ENCODE measurements around the gene SLC8A1.

Gene SLC8A1

GRCh38 chr2:40451918-40452605 is at the start of gene SLC8A1:
Gene SLC8A1, minus strand, starts transcription at chr2:40452090.
- no peaks in the 10 kb centered on the region for H3K9me3 ChIP-seq (ENCODE audit: low read length)
- peak within 1 kb of the TSS; percentile 57 for H3K9ac ChIP-seq (ENCODE audit: low read length)
- H3K4me3 ChIP-seq (ENCODE audit: low read depth in 1 of 2, low read length in 2 of 2): peak within 1 kb of the TSS; percentile 66 to 88
- peak within 1 kb of the TSS; percentile 98 for H3K27ac ChIP-seq (ENCODE audit: low read depth, low read length)
- peaks cover 42% of the 10 kb centered on the region for H3K4me1 ChIP-seq (ENCODE audit: insufficient read depth, low read length)
- no peaks in the 10 kb centered on the region for H3K27me3 ChIP-seq (ENCODE audit: control insufficient read depth in 1 of 2, insufficient read depth in 2 of 2, low read length in 2 of 2)
- no peaks in the 10 kb centered on the region for H3K36me3 ChIP-seq (ENCODE audit: insufficient read depth, low read length)

GRCh38 chr2:40499437-40499836 is 47.5 kb upstream of the SLC8A1 start:
- Histone ChIP-seq H3K27me3 (ENCODE audit: control insufficient read depth in 1 of 2, insufficient read depth in 2 of 2, low read length in 2 of 2) (no peaks in the 10 kb centered on the region), H3K36me3 (ENCODE audit: insufficient read depth, low read length) (no peaks in the 10 kb centered on the region), H3K4me1 (ENCODE audit: insufficient read depth, low read length) (peaks cover 37% of the 10 kb centered on the region), H3K9me3 (ENCODE audit: low read length) (no peaks in the 10 kb centered on the region), H3K9ac (ENCODE audit: low read length) (no peak overlapping the region), H3K4me3 (ENCODE audit: low read depth in 1 of 2, low read length in 2 of 2) (no peak overlapping the region), H3K27ac (ENCODE audit: low read depth, low read length) (no peak overlapping the region)

- H3K36me3 ChIP-seq (ENCODE audit: insufficient read depth, low read length): no peaks in the 10 kb centered on the region
- no peaks in the 10 kb centered on the region for H3K9me3 ChIP-seq (ENCODE audit: low read length)
- H3K27ac ChIP-seq (ENCODE audit: low read depth, low read length): no peak overlapping the region
- peaks cover 37% of the 10 kb centered on the region for H3K4me1 ChIP-seq (ENCODE audit: insufficient read depth, low read length)
- no peaks in the 10 kb centered on the region for H3K27me3 ChIP-seq (ENCODE audit: control insufficient read depth in 1 of 2, insufficient read depth in 2 of 2, low read length in 2 of 2)
- H3K4me3 ChIP-seq (ENCODE audit: low read depth in 1 of 2, low read length in 2 of 2): no peak overlapping the region
- no peak overlapping the region for H3K9ac ChIP-seq (ENCODE audit: low read length)
Measured at GRCh38 chr2:40497251-40497859, 45.5 kb upstream of the SLC8A1 start.

GRCh38 chr2:40489678-40489960 is 37.7 kb upstream of the SLC8A1 start:
- Histone ChIP-seq H3K27ac (ENCODE audit: low read depth, low read length) (peak overlapping the region; percentile 64), H3K9ac (ENCODE audit: low read length) (peak overlapping the region; percentile 54), H3K36me3 (ENCODE audit: insufficient read depth, low read length) (no peaks in the 10 kb centered on the region), H3K4me1 (ENCODE audit: insufficient read depth, low read length) (peaks cover 16% of the 10 kb centered on the region), H3K4me3 (ENCODE audit: low read depth in 1 of 2, low read length in 2 of 2) (peak overlapping the region; percentile 38 to 63), H3K27me3 (ENCODE audit: control insufficient read depth in 1 of 2, insufficient read depth in 2 of 2, low read length in 2 of 2) (no peaks in the 10 kb centered on the region), H3K9me3 (ENCODE audit: low read length) (no peaks in the 10 kb centered on the region)

DNA sequence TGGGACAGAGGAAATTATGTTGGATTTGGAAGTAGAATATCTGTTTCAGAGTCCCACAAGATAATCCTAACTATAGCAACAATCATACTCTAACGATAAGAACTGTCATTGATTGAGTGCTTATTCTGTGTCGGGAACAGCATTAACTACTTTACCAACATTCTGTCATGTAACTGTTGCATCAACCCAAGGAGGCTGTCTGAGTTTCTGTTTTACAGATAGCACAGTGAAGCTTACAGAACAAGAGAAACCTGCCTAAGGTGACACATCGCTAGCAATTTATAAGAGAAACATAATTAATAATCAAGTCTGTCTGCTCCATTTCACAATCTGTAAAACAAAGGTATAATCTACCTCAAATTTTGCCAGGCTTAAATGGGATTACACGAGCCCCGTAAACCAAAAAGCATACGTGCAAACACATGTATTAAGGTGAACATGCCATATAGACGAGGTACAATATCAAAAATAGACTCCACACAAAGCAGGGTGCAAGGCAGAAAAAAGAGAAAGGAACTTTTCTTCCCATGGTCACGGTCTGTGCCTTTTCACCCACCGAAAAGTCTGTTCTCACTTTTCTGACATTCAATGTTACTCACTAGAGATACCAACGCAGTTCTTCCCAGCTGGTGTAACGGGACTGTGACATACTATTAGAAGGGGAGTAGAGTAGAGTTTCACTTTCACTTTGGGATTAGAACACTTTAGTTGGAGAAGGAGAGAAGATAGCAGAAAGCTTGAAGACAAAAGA is 37.2 kb upstream of the SLC8A1 start:
- no peaks in the 10 kb centered on the region for H3K27me3 ChIP-seq (ENCODE audit: control insufficient read depth in 1 of 2, insufficient read depth in 2 of 2, low read length in 2 of 2)
- peaks cover 16% of the 10 kb centered on the region for H3K4me1 ChIP-seq (ENCODE audit: insufficient read depth, low read length)
- no peaks in the 10 kb centered on the region for H3K9me3 ChIP-seq (ENCODE audit: low read length)
- H3K27ac ChIP-seq (ENCODE audit: low read depth, low read length): peak overlapping the region; percentile 64
- no peaks in the 10 kb centered on the region for H3K36me3 ChIP-seq (ENCODE audit: insufficient read depth, low read length)
- H3K9ac ChIP-seq (ENCODE audit: low read length): peak overlapping the region; percentile 54
- peak overlapping the region; percentile 38 to 63 for H3K4me3 ChIP-seq (ENCODE audit: low read depth in 1 of 2, low read length in 2 of 2)

- Histone ChIP-seq H3K27ac (ENCODE audit: low read depth, low read length) (peak overlapping the region; percentile 64), H3K4me1 (ENCODE audit: insufficient read depth, low read length) (peaks cover 16% of the 10 kb centered on the region), H3K36me3 (ENCODE audit: insufficient read depth, low read length) (no peaks in the 10 kb centered on the region), H3K4me3 (ENCODE audit: low read depth in 1 of 2, low read length in 2 of 2) (peak overlapping the region; percentile 10 to 63), H3K9me3 (ENCODE audit: low read length) (no peaks in the 10 kb centered on the region), H3K27me3 (ENCODE audit: control insufficient read depth in 1 of 2, insufficient read depth in 2 of 2, low read length in 2 of 2) (no peaks in the 10 kb centered on the region), H3K9ac (ENCODE audit: low read length) (no peak overlapping the region)
Measured at GRCh38 chr2:40488101-40488601, 36.3 kb upstream of the SLC8A1 start.

DNA sequence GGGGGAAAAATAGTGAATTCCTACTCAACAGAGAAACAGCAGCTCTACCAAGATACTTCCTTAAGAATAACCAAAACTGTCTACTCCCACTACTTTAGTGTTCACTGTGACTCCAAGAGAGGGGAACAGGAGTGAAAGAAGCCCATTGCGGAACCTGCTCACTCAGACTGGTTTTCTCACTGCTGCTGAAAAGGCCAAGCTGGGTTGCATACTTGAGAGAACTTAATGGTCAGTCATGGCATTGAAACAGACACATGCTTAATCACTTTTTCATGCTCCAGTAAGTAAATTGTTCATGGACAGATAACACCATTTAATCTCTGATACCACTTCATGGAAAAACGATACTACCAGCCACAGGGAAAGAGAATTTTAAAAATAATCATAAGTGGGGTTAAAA is 35.7 kb upstream of the SLC8A1 start:
- no peaks in the 10 kb centered on the region for H3K9me3 ChIP-seq (ENCODE audit: low read length)
- H3K27ac ChIP-seq (ENCODE audit: low read depth, low read length): peak overlapping the region; percentile 64
- H3K36me3 ChIP-seq (ENCODE audit: insufficient read depth, low read length): no peaks in the 10 kb centered on the region
- no peak overlapping the region for H3K9ac ChIP-seq (ENCODE audit: low read length)
- H3K4me1 ChIP-seq (ENCODE audit: insufficient read depth, low read length): peaks cover 16% of the 10 kb centered on the region
- H3K27me3 ChIP-seq (ENCODE audit: control insufficient read depth in 1 of 2, insufficient read depth in 2 of 2, low read length in 2 of 2): no peaks in the 10 kb centered on the region
- H3K4me3 ChIP-seq (ENCODE audit: low read depth in 1 of 2, low read length in 2 of 2): no peak overlapping the region

GRCh38 chr2:40485854-40486253 is 34.0 kb upstream of the SLC8A1 start:
- H3K27ac ChIP-seq (ENCODE audit: low read depth, low read length): no peak overlapping the region
- peaks cover 16% of the 10 kb centered on the region for H3K4me1 ChIP-seq (ENCODE audit: insufficient read depth, low read length)
- no peaks in the 10 kb centered on the region for H3K9me3 ChIP-seq (ENCODE audit: low read length)

DNA sequence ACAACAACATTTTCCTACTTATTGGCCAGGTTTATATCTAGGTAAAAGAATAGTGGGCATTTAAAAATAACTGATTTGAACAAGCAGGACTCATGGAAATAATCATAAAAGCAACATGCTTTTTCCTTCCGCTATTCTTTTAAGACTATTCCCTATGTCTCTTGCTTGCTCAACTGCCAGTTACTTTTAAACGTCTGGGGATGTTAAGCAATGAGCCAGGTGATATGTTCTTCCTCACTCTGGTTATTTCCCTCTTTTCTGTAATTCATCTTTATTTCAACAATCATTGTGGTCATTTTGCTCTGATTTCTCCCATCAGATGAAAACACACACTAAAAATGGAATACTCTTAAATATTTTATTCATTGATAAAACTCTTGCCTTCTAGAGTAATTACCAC is 33.4 kb upstream of the SLC8A1 start:
- Histone ChIP-seq H3K27me3 (ENCODE audit: control insufficient read depth in 1 of 2, insufficient read depth in 2 of 2, low read length in 2 of 2) (no peaks in the 10 kb centered on the region), H3K27ac (ENCODE audit: low read depth, low read length) (no peak overlapping the region), H3K36me3 (ENCODE audit: insufficient read depth, low read length) (no peaks in the 10 kb centered on the region), H3K9ac (ENCODE audit: low read length) (no peak overlapping the region), H3K9me3 (ENCODE audit: low read length) (no peaks in the 10 kb centered on the region), H3K4me3 (ENCODE audit: low read depth in 1 of 2, low read length in 2 of 2) (no peak overlapping the region), H3K4me1 (ENCODE audit: insufficient read depth, low read length) (peaks cover 16% of the 10 kb centered on the region)

More at GRCh38 chr2:40485854-40486253, 34.0 kb upstream of the SLC8A1 start:
- H3K9ac ChIP-seq (ENCODE audit: low read length): no peak overlapping the region
- no peaks in the 10 kb centered on the region for H3K36me3 ChIP-seq (ENCODE audit: insufficient read depth, low read length)
- H3K27me3 ChIP-seq (ENCODE audit: control insufficient read depth in 1 of 2, insufficient read depth in 2 of 2, low read length in 2 of 2): no peaks in the 10 kb centered on the region
- no peak overlapping the region for H3K4me3 ChIP-seq (ENCODE audit: low read depth in 1 of 2, low read length in 2 of 2)

- H3K4me1 ChIP-seq (ENCODE audit: insufficient read depth, low read length): peaks cover 16% of the 10 kb centered on the region
- no peaks in the 10 kb centered on the region for H3K27me3 ChIP-seq (ENCODE audit: control insufficient read depth in 1 of 2, insufficient read depth in 2 of 2, low read length in 2 of 2)
- no peak overlapping the region for H3K4me3 ChIP-seq (ENCODE audit: low read depth in 1 of 2, low read length in 2 of 2)
- no peak overlapping the region for H3K27ac ChIP-seq (ENCODE audit: low read depth, low read length)
- no peaks in the 10 kb centered on the region for H3K36me3 ChIP-seq (ENCODE audit: insufficient read depth, low read length)
- H3K9me3 ChIP-seq (ENCODE audit: low read length): no peaks in the 10 kb centered on the region
- no peak overlapping the region for H3K9ac ChIP-seq (ENCODE audit: low read length)
Measured at GRCh38 chr2:40483549-40484243, 31.8 kb upstream of the SLC8A1 start.

GRCh38 chr2:40480596-40480995 is 28.7 kb upstream of the SLC8A1 start:
- peaks cover 5% of the 10 kb centered on the region for H3K4me1 ChIP-seq (ENCODE audit: insufficient read depth, low read length)
- no peaks in the 10 kb centered on the region for H3K9me3 ChIP-seq (ENCODE audit: low read length)
- H3K36me3 ChIP-seq (ENCODE audit: insufficient read depth, low read length): no peaks in the 10 kb centered on the region
- H3K9ac ChIP-seq (ENCODE audit: low read length): no peak overlapping the region
- H3K27me3 ChIP-seq (ENCODE audit: control insufficient read depth in 1 of 2, insufficient read depth in 2 of 2, low read length in 2 of 2): no peaks in the 10 kb centered on the region
- H3K4me3 ChIP-seq (ENCODE audit: low read depth in 1 of 2, low read length in 2 of 2): no peak overlapping the region
- H3K27ac ChIP-seq (ENCODE audit: low read depth, low read length): no peak overlapping the region

All from muscle layer of colon (tissue), 2 donors.